DMS 273 (cell line): ENCODE data around the gene PLCD3.
A peak's percentile ranks its signal among the peaks of the same experiment; 100 is the strongest.

Experiments used
- DNase-seq: peaks from one replicate; lab custom pipeline; 2025; ENCODE audit not compliant: unreplicated experiment; lab: John Stamatoyannopoulos, UW

PLCD3 gene

DNA sequence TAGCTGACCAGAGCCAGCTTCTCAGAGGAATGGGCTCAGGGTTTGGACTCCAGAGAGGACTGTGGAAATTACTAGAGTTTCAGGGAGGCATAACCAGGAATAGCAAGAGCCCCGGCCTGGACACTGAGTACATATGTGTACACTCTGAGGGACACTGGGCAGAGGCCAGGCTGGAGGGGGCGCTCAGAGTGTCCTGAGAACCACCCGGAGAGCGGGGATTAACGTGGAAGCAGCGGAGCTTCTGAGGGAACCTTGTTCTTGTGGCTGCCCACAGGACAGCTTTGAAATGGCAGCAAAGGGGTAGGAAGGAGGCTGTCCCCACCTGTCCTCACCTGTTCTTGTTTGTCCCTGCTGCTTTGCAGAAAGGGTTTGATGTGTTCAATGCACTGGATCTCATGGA, 27.8 kb downstream of the PLCD3 start:
- DNase-seq: no peak

DNA sequence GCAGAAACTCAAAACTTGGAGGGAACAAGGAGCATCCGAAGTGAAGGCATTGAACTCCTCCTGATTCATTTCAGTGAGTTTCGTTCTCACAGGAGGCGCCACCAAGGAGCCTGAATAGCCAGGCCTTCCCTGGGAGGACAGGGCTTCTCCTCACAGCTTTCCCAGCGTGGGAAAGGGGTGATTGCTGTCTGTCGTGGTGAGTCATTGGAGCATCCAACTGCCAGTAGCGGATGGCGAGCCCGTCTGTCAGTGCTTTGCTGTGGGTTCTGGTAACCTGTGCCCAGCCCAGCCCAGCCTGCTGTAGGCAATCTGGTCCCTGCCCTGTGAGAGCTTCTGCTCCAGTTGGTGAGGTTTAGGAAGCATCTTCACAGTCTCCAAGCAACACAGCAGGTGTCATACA, 28.3 kb downstream of the PLCD3 start:
- no peak for DNase-seq

DNA sequence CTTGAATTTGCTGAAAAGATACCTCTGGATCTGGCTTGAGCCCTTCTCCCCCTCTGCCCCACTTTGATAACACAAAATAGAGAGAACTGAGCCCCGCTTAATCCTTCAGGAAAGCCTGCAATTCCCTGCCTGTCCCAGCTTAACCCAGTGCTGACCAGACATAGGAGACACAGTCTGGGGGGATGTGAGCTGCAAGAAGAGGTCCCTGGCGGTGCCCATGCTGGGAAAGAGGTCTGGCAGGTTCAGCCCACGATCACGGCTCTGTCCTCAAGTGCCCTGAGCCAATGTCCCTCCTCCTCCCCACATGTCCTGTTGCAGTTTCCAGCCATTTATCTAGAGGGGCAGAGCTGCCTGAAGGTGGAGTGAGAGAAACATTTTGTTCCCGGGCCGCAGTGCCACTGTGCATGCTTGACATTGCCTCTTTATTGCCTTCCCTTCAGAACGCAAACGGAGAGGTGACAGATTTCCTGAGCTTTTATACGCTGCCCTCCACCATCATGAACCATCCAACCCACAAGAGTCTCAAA, 29.0 kb downstream of the PLCD3 start:
- DNase-seq: no peak

DNA sequence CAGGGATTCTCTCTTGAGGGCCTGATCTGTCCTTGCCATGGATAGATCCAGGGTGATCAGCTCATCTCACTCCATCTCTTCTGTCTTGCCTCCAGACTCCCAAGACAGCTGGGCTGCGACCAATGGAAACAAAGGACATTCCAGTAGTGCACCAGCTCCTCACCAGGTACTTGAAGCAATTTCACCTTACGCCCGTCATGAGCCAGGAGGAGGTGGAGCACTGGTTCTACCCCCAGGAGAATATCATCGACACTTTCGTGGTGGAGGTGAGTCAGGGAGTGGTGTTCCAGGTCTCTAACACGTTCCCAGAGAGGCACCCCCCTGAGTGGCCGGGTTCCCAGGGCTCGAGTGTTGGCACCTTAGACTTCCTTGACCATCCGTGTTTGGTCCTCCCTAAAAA, 29.5 kb downstream of the PLCD3 start:
- no peak for DNase-seq

DNA sequence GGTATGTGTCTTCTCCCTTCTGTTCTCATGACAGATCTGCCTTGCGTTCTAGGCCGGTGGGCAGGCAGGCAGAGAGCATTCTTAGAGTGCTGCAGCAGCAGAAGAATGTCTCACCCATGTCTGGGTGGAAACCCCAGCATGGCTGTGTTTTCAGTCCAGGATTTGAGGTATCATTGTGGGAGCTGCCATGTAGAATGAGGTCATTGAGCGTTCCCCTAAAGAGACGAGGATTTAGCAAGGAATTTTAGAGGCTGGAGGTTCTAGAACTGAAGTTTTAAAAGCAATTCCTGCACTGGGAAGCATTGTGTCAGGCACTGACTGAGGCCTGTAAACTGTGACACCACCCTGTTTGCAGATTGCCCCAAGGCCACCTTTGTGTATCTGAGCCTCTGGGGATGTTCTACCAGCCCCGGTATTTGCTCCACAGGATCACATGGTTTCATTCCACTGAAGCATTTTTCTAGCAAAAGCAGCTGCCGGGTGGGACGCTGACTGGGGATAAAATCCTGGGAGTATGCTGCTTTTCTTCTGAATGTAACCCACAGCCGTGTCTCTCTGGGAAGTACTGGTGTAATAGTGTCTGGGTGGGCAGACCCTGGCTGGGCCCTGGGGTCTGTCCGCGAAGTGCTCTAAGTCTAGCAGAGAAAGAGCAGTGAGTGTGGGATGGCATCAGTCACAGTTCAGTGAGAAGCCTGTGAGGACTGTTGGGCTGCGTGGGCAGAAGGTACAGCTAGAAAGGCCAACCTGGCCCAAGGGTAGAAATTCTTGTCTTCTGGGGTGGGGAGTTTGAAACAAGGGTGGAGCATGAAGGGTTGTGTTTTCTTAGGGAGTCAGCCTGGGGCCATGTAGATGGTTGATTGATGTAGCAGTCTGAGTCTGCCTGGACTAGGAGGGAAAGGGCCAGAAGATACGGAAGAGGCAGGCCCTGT, 30.2 kb downstream of the PLCD3 start:
- DNase-seq: no peak

DNA sequence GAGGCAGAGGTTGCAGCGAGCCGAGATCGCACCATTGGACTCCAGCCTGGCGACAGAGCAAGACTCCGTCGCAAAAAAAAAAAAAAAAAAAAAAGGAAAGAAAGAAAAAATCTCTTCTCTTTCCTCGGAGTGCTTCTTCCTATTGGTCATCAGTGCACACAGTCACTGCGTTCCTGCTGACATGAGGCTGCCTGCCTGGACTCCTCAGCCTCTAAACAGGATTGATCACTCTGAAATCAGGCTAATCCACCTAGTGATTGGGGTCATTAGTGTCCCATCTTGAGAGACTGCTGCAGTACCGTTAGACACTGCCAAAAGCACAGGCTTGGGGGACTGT, 30.8 kb downstream of the PLCD3 start:
- no peak for DNase-seq

DNA sequence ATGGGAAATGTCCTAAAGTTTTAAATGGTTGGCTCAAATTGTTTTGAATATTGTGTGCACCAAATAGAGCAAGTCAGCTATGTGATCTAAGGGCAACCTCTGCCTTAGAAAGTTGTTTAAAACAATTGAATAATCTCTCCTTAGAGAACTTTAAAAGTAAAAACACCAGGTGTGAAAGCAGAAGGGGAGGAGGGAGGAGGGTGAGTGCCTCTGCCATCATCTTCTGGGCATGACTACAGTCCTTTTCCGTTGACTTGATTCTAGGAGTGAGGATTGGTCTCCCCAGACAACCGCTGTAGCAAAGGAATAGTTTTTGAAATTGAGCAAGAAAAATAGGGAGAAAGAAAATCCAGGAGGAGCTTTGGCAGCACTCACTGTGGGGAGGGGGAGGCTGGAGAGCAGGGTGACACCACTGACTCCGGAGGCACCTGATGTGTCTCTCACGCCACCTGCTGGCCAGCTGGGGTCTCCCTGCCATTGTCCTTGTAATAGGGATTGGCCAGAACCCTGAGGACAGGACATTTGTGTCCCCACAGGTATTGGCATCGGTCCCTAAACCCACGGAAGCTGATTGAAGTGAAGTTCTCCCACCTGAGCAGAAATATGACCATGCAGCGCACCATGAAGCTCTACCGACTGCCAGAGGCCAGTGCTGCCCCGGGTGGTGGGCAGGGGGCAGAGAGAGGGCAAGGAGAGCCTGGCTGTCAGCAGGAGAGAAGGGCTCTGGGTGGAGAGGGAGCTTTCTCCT, 33.3 kb downstream of the PLCD3 start:
- DNase-seq: peak; percentile 94

DNA sequence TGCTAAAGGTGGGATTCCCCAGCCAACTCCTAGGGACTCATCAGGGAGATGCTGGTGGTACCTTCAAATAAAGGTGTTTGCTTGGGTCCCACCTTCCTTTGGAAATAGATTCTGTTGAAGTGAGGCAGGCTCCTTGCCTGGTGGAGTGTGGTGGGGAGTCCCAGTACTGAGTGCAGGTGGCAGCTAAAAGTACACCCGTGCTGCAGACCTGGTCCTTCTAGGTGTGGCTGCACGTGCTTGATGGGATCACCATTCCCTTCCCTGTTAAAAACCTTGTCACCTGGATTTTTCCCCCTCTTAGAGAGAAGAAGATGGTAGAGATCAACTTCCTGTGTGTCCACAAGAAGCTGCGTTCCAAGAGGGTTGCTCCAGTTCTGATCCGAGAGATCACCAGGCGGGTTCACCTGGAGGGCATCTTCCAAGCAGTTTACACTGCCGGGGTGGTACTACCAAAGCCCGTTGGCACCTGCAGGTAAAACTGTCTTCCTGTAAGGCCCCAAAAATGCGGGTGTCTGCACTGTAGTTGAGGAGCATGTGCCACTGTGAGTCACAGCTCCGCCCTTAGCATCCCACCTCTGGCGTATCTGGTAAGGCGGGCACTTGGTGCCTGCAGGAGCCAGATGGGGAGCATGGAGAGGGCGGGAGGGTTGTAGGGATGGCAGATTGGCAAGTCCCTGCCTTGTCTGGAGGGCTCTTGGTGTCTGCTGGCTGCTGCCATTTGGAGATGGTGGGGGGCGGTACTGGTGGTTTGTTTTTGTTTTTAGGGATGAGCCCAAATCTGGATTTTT, 34.0 kb downstream of the PLCD3 start:
- DNase-seq: peak; percentile 96

DNA sequence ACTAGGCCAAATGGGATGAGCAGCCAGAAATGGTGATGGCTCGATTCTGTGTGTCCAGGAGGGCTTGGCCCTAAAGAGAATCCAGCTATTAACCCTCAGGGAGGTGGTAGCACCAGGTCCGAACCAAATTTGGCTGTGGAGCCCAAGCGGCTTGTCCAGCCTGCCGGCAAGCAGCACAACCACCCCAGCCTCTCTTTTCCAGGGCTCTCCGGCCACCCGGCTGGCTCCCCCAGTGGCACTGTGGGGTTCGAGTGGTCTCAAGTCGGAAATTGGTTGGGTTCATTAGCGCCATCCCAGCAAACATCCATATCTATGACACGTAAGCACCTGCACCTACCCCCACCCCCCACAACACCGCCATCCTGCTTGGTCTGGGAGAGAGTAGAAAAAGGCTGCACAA, 35.4 kb downstream of the PLCD3 start:
- no peak for DNase-seq

DNA sequence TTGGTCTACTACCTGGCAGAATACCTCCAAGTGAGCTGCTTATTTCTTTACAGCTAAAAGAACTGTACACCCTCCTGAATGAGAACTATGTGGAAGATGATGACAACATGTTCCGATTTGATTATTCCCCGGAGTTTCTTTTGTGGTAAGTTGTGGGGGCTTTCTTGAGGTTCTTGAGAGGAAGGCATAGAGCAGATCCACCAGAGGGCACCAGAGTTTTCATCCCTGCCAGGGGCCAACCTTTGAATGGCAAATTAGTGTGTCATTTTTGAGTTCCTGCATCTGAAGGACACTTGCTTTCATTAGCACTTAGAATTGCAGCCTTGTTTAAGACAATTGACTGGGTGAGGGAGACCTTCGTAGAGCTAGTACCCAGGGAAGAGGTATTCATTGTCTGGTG, 36.2 kb downstream of the PLCD3 start:
- peak; percentile 64 for DNase-seq

DNA sequence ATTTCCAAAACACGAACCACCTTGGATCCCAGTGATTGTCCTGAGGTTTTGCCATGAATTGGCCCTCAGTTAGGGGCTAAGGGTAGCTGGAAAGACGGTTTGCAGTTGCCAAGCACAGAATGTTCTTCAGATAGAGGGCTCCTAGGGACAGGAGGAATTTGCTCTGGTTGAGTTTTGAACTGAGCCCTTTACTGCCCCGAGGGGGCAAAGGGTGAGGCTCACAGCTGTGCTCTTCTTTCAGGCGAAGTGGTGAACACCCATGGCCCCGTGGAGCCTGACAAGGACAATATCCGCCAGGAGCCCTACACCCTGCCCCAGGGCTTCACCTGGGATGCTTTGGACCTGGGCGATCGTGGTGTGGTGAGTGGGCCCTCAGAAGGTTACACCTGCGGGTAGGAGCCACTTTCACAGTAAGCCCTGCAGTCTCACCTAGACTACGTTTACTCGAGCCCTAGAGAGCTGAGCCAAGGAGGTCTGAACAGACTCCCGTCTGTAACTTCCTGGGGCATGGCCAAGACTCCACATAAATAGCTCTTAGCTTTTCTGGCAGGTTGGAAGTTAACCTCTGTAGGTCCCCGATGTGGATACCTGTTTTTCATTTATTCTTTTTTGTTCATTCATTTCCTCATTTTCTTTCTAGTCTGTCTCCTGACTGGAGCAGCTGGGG, 38.7 kb downstream of the PLCD3 start:
- DNase-seq: no peak

DNA sequence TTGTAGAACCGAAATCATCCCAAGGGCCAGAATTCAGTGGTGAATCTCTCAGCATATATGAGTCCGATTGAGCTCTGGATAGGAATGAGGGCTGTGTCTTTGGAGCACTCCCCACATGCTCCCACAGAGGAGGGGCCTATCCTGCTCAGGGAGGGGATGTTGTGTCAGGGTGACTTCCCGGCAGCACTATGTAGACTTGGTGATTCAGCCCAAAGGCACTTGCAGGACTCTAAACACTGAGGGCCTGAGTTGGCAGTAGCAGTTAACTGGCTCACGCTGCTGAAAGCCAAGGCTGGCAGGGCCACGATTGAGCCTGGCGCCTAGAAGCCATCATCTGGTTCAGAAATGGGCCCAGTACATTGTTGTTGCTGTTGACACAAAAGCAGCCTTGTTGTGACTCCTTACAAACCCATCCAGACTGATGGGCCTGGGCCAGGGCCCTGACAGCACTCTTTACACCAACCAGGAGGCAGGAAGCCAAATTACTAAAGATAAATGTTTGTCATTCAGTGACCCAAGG, 39.3 kb downstream of the PLCD3 start:
- DNase-seq: no peak

DNA sequence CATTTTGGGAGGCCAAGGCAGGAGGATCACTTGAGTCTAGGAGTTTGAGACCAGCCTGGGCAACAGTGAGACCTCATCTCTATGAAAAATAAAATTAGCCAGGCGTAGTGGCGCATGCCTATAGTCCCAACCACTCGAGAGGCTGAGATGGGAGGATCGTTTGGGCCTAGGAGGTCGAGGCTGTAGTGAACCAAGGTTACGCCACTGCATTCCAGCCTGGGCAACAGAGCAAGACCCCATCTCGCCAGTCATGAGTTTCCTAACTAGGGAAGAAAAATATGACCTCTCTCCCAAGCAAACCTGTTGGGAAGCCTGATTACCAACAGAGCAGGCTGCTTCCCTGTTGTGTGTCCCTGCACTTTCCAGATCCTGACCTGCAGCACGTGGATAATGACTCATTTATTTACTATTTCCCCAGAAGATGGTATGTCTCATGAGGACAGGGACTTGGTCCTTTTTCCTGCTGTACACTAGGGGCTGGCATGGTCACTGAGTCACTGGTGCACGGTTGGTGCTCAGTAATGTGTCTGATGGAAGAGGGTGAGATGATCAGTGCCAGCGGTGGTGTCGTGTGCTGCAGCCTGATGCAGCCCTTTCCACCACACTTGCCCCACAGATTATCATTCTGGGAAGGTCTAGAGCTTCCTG, 40.4 kb downstream of the PLCD3 start:
- DNase-seq: no peak

DNA sequence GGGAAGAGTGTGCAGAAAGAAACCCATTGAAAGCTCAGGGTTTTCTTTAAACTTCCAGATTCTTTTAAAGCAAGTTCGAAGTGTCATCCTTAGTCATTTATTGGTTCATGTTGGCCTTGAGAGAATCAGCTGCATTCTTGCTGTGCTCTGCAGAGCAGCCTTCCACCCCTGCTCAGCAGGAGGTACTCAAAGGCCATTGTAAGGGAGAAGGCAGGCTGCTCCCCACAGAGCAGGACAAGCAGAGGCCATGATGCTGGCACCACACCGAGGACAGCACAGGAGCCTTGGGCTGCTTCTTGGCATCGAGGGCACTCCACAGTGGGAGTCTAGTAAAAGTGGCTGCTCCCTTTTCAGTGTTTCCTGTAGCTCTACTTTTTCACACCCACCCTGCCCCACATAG, 41.6 kb downstream of the PLCD3 start:
- no peak for DNase-seq

DNA sequence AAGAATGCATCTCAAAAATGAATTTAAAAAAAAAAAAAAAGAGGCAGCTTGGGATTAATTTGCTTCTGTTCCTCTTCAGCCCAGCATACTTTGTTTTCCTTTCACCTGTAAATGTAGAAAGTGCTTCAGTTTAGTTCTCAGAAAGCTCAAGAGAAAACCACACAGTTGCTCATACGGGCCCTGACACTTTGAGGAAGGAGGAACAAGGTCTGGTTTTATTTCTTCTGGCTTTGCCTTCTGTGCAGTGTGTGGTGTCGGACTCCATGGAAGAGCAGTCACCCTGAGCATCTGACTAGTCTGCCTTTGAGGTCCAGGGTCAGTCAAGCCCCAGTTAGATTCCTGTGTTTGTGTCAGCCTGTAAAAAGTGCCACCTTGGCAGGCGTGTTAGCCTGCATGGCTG, 43.6 kb downstream of the PLCD3 start:
- no peak for DNase-seq

DNA sequence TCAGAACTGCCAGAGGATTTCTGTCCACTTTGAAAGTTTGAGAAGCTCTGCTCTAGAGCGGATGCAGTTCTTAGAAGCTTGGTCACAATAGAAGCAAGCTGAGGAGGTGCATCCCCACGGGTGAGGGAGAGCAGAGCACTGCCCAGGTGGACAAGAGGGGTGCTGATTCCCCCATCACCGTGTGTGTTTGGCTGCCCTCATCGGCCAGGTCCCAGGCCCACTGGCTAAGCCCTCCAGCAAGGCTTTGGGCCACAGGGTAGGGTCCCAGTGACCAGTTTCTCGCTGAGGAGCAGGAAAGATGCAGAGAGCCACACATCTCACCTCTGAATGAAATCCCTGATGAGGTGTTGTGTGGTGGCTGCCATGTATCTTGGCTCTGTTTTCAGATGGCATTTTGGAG, 44.3 kb downstream of the PLCD3 start:
- no peak for DNase-seq

DNA sequence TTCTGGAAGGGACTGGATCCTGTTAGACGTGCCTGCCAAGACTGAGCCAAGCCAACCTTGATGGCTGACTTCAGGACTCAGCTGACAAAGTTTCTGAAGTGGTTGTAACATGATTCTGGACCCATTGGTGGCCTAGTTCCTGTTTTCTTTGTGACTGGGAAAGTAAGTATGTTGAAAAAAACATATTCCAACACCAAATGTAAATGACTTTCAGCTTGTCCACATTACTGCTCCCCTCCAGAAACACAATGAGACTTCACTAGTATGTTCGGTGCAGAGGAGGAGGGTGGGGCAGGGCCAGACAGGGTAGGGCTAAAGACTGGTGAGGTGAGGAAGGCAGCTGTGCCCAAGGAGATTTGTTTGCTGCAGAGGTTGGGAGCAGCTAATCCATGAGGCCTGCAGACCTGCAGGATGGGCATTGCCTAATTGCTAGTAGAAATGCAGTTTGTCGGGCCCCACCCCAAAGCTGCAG, 44.8 kb downstream of the PLCD3 start:
- no peak for DNase-seq

DNA sequence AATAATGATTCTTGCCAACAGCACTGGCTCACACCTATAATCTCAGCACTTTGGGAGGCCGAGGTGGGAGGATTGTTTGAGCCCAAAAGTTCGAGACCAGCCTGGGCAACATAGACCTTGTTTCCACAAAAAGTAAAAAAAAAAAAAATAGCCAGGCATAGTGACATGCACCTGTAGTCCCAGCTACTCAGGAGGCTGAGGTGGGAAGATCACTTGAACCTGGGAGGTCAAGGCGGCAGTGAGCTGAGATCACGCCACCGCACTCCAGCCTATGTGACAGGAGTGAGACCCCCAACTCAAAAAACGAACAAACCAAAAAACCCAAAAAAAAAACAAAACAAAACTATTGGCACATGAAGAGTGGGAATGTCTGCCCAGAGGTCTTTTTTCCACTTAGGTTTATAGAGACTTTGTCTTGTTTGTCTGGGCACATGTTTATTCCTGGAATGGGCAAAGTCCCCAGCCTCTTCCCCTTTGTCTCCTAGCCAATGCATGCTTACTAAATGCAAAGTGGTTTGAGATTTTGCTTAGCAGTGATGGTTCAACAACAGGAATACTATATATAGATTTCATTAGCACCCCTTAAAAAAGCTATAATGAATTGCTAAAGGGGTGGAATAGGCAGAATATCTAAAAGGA, 45.3 kb downstream of the PLCD3 start:
- no peak for DNase-seq

DNA sequence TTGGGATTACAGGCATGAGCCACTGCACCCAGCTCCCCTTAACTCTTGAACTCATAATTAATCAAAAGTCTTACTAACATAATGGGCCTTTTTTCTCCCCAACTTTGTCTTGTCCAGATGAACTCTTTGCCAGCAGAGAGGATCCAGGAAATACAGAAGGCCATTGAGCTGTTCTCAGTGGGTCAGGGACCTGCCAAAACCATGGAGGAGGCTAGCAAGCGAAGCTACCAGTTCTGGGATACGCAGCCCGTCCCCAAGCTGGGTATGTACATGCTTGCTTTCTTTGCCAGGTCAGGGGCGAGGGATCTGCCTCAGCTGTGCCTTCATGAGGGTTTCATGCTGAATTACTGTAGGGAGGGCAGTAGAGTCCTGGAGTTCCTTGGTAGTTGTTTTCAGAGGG, 45.9 kb downstream of the PLCD3 start:
- no peak for DNase-seq
